GM03348 (cell line): Measurements from ENCODE around the gene SRPX2.
"Not testable (repeated sequence)": the region's sequence is repeated elsewhere in the genome, so short reads cannot be mapped to it uniquely, and the experiment has no call there.

ENCODE experiments used
- DNase-seq: peaks from one replicate; pipeline ENCODE4 v3.0.0; 2012; ENCODE audit warnings: low spot score

The SRPX2 gene

GRCh38 chrX:100700809-100701208 lies 56.8 kb downstream of the SRPX2 start:
- no peak for DNase-seq

- no peak for DNase-seq
Observed at GRCh38 chrX:100704581-100705203, 60.7 kb downstream of the SRPX2 start.

- no peak for DNase-seq
Observed at GRCh38 chrX:100710816-100711215, 66.8 kb downstream of the SRPX2 start.

DNA sequence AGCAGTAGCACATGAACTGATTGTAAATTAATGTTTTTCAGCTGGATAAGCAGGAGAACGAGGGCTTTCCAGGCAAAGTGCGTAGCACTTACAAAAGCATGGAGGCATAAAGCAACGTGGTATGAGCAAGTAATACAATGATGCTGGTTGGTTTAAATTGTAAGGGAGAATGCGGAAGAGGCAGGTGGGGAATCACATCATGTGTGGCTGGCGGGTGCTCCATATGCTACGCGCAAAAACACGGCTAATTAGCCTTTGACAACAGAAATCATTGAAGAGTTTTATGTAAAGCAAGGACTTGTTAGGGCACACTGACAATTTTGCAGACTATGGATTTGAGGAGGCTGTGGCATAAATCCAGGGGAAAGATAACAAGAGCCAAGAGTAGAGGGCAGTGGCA lies 73.4 kb downstream of the SRPX2 start:
- DNase-seq: no peak

GRCh38 chrX:100719139-100719538 lies 75.1 kb downstream of the SRPX2 start:
- DNase-seq: no peak

DNA sequence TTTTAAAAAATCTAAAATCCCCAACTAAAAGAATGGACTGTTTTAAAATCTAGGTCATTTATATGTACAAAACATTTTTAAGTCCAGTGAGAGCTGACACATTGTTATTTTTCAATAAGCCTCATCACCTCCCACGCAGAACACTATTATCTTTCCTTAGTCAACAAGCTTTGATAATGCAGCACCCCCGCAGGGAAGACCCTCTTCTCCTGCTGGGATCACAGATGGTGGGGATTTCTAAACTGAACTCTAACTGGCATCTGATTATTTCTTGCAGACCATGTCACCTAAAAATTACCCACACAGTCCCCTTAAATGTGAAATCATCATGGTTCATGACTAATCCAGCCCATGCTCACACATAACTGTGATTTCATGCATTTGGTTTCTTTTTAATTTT lies 76.3 kb downstream of the SRPX2 start:
- DNase-seq: no peak

DNA sequence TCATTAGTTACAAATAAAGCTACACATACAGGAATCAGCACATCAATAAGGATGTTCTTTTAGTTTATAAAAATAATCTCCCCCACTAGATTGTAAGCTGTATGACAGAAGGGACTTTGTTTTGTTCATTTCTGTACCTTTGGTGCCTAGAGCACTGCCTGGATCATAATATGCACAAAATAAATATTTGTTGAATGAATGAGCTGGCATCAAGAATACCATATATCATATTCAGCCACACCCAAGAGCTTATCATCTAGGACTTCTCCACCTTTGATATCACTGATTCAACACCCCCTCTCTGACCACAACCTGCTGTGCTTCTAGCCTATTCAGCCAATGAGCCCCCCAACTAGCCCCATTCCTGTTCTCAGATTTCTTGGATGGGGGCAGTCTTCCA lies 77.3 kb downstream of the SRPX2 start:
- DNase-seq: no peak

- not testable (repeated sequence) for DNase-seq
Observed at GRCh38 chrX:100724006-100724405, 80.0 kb downstream of the SRPX2 start.
